Stimulated activated CD4-positive, alpha-beta T cell treated with anti-CD3 and anti-CD28 coated beads, Interleukin-2, amount 100 ng/mL, for 24 hours (primary cell): Measurements from ENCODE around the gene SLC7A10.
"Not testable (repeated sequence)": the region's sequence is repeated elsewhere in the genome, so short reads cannot be mapped to it uniquely, and the experiment has no call there.

Source experiments
- DNase-seq, 2 donors: peaks; one replicate each; pipeline ENCODE4 v3.0.0-alpha.2; 2020

The SLC7A10 gene

DNA sequence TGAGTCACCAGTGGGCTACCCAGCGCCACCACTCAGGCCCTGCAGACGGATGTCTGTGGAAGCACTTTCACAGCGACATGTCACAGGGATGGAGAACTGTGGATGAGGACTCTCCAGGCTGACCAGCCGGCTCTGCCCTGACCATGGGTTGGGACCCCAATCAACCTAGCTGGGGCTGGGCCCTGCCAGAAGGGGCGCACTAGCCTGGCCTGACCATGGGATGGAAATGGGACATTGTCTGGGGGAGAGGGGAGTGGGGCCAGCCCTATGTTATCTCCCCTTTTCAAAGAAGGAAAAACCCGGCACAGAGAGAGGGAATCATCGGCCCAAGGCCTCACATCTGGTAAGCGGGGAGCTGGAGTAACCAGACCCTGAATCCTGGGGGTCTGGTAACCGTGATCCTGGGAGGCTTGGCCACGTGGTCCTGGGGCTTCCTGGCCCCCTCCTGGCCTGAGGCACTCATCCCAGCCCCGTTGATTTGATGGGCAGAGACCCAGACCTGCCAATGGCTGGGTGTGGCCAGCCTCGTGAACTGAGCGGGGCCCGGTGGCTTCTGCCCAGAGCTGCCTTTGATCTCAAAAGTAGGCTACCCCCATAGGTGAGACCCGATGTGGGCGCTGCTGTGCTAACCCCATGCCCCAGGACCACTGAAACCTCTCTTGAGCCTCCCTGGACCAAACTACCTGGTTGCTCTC lies 11.2 kb upstream of the SLC7A10 start:
- DNase-seq: no peak

GRCh38 chr19:33235996-33236350 lies 10.3 kb upstream of the SLC7A10 start:
- no peak for DNase-seq

GRCh38 chr19:33235269-33235995 lies 9.8 kb upstream of the SLC7A10 start:
- peak; percentile 90 for DNase-seq

DNA sequence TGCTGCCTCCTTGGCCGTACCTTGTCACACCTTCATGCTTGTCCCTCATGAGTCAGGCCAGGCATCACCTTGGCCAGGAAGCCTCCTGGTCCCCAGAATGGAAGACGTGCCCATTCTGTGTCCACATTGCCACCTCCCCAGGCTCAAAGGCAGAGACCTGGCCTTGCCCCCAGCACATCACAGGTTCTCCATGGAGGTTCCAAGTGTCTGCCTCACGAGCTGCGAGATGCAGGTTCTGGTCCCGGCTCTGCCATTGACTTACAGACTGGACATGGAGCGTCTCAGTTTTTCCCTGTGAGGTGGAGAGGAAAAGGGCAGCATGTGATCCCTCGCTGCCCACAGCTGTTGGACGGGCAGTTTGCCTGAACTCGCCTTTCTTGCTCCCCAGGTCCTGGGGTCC lies 9.1 kb upstream of the SLC7A10 start:
- no peak for DNase-seq

DNA sequence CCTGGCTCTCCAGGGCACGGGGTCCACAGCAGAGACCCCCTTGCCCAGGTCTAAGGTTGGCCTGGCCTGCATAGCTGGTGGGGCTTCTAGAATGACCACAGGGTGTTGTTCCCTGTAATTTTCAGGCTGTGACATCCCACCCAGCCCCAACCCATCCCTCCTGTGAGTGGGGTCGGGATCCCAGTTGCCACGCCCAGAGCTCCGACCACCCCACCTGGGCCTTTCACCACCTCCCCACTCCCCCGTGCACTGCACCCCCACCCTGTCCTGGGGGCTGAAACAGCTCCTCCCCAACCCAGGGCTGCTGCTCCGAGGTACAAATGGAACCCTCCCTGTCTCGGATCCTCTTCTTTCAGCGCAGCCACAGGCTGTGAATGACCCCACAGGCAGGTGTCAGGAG lies 8.4 kb upstream of the SLC7A10 start:
- DNase-seq: no peak

DNA sequence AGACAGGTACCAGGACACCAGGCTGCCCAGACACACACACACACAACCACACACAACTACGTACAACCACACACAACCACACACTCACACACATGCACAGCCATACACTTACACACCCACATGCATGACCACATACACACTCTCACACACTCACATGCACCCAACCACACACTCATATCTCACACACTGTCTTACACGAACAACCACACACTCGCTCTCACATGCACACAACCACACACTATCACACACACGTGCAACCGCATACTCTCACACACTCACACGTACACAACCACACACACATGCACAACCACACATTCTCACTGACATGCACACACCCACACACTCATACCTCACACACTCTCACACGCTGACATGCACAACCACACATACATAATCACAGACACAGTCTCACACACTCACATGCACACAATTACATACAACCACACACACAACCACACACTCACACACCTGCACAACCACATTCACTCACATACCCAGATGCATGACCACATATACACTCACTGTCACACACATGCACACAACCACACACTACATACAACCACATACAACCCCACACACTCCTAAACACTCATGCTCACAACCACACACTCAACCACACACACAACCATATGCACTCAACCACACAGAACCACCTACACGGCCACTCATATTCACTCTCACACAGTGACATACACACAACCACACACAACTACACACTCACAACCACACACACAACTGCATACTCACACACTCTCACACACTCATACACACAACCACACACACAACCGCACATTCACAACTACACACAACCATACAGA lies 7.6 kb upstream of the SLC7A10 start:
- no peak for DNase-seq

GRCh38 chr19:33232656-33233055 lies 7.0 kb upstream of the SLC7A10 start:
- no peak for DNase-seq

DNA sequence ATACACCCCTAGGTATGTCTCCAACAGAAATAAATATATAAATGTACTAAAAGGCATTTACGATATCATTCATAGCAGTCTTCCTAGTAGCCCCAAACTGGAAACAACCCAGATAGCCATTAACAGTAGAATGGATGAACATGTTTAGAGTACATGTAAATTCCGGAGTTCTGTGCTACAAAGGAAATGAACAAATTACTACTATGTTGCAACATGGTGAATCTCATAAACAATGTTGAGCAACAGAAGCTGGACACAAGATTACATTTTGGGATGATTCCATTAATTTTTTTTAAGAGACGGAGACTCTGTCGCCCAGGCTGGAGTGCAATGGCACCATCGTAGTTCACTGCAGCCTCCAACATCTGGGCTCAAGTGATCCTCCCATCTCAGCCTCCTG lies 5.9 kb upstream of the SLC7A10 start:
- DNase-seq: no peak

DNA sequence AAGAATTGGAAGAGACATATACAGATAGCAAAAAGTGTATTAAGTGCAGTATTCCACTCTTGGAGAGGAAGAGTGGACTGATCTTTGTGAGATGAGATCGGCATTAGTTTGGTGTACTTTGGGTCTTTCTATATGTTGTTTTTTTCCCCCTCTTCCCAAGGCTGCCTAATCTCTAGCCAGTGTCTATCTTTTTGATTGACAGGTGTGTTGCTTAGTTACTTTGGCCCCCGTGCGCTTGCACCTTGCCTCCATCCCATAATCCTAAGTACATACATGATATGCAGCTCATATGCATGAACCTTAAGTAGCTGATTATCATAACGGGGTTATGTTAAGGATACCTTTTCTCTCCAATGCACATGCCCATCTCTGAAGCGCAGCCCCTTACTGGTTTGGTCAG lies 4.3 kb upstream of the SLC7A10 start:
- DNase-seq: no peak

DNA sequence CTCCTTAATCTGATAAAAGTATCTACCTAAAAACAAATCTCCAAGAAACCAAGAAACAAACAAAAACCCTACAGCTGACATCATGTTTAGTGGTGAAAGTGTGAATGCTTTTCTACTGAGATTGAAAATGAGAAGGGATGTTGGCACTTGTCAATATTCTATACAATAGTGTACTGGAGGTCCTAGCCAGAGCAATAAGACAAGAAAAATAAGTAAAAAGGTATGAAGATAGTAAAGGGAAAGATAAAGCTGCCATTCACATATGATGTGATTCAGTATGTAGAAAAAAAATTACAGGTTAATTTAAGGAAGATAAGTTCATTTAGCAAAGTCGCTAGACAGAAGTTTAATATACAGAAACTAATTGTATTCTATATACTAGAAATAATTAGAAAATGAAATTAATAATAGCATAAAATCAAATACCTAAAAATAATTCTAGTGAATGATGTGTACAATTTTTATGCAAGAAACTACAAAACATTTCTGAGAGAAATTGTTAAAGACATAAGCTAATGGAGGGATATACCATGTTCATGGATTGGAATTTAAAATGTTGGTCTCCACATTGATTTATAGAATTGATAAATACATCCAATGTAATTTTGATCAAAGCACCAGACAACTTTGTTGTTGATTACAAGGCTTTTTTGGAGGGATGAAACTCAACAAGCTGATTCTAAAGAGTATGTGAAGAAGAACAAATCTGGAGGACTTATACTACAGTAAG lies 2.4 kb upstream of the SLC7A10 start:
- no peak for DNase-seq

- DNase-seq: no peak
These were observed 1.6 kb upstream of the SLC7A10 start for GRCh38 chr19:33227242-33227650.

DNA sequence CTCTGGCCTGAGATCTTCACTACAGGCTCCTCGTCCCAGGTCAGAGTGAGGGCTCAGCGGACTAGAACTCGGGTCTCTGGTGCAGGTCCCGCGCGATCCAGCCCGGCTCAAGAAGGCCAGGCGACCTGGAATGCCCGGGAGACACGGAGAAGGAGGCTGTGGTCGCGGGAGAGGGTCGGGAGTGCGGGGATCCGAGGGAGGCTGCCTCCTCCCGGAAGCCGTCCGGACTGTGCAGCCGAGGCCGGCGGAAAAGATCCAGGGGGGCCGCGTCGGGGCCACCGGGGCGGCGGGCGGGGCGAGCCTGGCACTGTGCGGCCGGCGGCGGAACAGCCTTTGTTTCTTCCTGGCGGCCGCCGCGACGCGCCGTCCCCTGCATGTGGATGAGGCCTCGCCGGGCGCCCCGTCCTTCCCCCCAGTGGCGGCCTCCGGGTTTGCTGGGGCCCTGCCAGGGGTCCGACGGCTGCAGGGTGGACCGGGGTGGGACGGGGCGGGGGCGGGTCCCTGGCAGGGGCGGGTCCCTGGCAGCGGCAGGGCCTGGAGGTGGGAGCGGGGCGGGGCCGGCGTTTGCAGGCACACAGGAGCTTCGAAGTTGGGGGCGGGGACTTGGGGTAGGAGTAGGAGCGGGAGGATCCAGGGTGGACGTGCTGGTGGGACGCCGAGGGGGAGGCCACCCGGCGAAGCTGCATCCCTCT lies 1.0 kb upstream of the SLC7A10 start:
- DNase-seq: peak in 1 of 2 donors; percentile 36

DNA sequence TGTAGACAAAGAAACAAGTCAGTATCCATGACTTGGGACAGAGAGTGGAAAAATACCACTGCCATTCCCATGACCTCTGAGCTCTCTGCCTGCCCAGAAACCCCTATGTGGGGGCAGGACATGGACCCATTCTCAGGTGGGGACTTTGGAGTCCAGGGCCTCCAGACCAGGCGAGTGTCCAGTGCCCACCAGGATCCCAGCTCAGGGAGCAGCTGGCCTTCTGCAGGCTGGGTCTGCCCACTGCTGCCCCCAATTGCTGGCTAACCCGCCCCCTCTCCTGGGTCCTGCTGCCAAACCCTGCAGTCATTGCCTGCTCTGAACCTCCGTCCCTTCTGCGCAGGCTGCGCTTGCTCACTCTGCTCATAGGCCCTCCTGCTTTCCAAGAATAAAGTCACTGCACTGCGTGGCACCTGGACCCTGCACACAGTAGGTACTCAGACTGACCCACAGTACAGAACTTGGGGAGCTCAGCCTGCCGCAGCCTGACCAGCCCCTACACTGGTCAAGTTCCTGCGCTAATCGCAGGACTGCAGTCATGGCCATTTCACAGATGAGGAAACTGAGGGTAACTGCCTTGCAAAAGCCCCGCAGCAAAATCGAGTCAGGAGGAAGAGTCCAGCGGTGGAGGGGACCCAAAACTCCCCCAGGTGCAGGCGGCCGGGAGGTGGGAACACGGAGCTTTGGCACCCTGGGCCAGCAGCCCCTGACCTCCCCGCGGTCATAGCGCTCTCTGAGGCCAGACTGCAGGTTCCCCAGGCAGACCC lies 774 bp downstream of the SLC7A10 start:
- DNase-seq: no peak

DNA sequence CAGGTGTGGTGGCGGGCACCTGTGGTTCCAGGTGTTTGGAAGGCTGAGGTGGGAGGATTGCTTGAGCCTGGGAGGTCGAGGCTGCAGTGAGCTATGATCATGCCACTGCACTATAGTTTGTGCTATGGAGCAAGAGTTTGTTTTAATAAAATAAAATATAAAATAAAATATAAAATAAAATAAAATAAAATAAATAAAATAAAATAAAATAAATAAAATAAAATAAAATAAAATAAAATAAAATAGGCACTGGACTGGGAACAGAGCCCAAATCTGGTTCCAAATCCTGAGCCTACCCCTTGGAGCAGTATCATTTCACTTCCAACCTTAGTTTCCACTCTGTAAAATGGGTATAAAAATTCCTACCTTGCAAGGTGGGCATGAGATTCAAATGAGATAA lies 3.4 kb downstream of the SLC7A10 start:
- not testable (repeated sequence) for DNase-seq

DNA sequence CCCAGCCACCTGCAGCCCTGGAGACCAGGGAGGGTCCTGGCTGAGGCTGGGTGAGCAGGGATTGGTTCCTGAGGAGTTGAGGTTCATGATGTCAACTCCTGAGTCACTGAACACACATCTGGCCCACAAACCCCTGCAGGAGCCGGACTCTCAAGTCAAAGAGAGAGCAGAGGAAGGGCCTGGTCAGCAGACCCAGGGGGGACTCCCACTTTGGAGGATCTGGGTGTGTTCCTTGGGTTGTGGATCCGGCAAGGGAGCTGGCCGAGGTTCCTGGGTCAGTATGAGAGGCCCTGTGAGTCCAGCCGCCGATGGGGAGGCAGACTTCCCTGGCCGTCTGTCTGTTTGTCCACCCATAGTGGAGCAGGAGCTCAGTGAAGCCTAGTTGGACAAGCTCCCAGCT lies 4.0 kb downstream of the SLC7A10 start:
- DNase-seq: no peak

DNA sequence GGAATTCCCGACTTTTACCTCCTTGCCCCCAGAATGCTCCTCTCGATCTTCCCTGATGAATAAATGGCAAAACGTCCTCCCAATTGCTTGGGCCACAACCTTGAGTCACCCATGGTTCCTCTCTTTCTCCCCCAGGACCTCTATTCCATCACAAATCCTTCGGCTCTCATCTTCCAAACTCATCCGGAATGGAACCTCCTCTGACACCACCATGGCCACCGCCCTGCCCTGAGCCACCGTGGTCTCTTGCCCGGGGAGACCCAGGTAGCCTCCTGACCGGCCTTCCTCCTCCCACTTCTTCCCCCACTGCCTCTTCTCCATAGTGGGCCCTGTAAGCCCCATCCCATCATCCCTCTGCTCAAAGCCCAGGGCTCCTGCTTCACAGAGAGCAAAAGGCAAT lies 4.9 kb downstream of the SLC7A10 start:
- DNase-seq: no peak

- no peak for DNase-seq
These were observed 5.5 kb downstream of the SLC7A10 start for GRCh38 chr19:33220115-33220514.

GRCh38 chr19:33219261-33219815 lies 6.3 kb downstream of the SLC7A10 start:
- no peak for DNase-seq

- DNase-seq: no peak
These were observed 7.8 kb downstream of the SLC7A10 start for GRCh38 chr19:33217881-33218280.

DNA sequence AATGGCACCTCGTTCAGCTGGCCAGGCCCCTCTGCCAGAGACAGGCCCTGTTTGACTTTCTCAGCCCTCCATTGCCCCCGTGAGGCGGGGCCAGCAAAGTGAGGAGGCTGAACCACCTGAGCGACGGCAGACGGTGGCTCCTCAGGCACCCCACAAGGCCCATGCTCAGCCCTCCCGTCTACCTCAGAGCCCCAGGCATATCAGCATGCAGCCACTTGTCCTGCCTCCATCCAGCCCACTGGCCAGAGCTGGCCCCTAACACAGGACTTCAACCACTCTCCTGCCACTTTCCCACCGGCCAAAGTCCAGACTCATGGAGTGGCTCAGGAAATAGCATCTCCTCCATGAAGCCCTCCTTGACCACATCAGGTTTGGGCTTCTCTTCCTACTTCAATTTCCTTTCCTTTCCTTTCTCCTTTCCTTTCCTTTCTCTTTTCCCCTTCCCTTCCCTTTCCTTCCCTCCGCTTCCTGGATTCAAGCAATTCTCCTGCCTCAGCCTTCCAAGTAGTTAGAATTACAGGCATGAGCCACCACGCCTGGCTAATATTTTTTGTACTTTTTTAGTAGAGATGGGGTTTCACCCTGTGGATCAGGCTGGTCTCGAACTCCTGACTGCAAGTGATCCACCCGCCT lies 9.3 kb downstream of the SLC7A10 start:
- no peak for DNase-seq
